ENCODE results near the gene IDH3G. TPM values are rescaled to one million over a fixed set of nuclear protein-coding genes. Genes with fewer than 3 reads are reported as not detected.

IDH3G gene
- total RNA-seq, 1 experiment from 2014 or later: 46.5 TPM

DNA sequence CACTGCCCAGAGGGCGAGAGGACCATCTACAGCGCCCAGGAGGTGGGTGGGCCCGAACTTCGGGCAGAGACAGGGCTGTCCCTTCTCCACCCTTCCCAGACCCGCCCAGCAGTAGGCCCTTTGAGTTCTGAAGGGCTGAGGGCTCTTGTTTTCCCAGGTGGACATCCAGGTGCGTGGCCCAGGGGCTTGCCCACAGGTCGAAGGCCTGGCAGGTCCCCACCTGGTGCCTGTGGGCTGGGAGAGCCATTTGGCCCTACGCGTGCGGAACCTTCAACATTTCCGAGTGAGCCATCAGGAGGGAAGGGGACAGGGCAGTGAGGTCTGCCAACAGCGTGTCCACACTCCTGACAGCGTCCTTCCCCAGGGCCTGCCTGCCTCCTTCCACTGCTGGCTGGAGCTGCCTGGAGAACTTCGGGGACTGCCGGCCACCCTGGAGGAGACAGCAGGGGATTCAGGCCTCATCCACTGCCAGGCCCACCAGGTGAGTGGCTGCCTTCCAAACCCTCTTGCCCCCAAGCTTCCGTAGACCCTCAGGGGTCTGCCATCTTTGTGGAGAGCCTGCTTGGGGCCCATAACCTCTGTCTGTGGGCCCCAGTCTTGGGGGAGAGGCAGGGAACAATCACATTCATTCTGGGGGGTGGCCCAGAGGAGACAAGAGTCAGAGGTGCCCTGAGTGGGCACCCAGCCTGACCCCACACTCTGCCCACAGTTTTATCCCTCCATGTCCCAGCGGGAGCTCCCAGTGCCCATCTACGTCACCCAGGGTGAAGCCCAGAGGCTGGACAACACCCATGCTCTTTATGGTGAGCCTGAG is 23.4 kb downstream of the IDH3G start:
- Histone ChIP-seq H4K20me1 (ENCODE audit: insufficient read depth, low read depth, low read length) (0 out of 2 replicates have a peak, but pooled peaks cover 4% of the 10 kb centered on the region), H3K4me1 (ENCODE audit: low read length) (no peaks in the 10 kb centered on the region), H3K9me3 (ENCODE audit: low read length) (no peaks in the 10 kb centered on the region), H3K27ac (ENCODE audit: low read length) (no peak overlapping the region), H3K9ac (ENCODE audit: low read length) (no peak overlapping the region), H3K27me3 (ENCODE audit: low read length) (no peaks in the 10 kb centered on the region), H3K79me2 (ENCODE audit: low read length) (no peaks in the 10 kb centered on the region), H3K36me3 (ENCODE audit: insufficient read depth, low read length) (no peaks in the 10 kb centered on the region), H2AFZ (ENCODE audit: low read length) (no peak overlapping the region), H3K4me2 (ENCODE audit: low read depth, low read length, poor library complexity, severe bottlenecking) (no peak overlapping the region), H3K9me2 (replicated peaks; ENCODE audit: insufficient read depth, low read length) (no peaks in the 10 kb centered on the region), H3K4me3 (ENCODE audit: low read length) (no peak overlapping the region)
- DNase-seq: no peak

DNA sequence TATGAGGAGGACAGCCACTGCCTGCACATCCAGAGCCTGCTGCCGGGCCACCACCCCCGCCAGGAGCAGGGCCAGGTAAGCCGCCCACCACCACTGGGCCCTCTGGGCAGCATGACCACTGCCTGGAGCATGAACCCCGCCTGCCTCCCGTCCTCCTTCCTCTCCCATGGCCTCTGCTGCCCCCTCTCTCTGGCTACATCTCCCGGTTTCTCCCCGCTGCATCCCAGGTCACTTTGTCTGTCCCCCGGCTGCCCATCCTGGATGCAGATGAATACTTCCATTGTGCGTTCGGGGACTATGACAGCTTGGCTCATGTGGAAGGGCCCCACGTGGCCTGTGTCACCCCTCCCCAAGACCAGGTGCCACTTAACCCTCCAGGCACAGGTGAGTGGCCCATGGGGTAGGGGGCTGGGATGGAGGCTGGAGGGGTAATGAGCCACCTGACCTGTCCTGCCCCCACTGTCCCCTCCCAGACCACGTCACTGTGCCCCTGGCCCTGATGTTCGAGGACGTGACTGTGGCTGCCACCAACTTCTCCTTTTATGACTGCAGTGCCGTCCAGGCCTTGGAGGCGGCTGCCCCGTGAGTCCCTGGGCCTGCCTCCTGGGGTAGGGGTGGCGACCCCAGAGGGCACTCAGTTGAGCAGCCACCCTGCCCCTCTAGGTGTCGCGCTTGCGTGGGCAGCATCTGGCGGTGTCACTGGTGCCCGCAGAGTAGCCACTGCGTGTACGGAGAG is 24.1 kb downstream of the IDH3G start:
- no peak overlapping the region for H3K4me2 ChIP-seq (ENCODE audit: low read depth, low read length, poor library complexity, severe bottlenecking)
- DNase-seq: no peak

DNA sequence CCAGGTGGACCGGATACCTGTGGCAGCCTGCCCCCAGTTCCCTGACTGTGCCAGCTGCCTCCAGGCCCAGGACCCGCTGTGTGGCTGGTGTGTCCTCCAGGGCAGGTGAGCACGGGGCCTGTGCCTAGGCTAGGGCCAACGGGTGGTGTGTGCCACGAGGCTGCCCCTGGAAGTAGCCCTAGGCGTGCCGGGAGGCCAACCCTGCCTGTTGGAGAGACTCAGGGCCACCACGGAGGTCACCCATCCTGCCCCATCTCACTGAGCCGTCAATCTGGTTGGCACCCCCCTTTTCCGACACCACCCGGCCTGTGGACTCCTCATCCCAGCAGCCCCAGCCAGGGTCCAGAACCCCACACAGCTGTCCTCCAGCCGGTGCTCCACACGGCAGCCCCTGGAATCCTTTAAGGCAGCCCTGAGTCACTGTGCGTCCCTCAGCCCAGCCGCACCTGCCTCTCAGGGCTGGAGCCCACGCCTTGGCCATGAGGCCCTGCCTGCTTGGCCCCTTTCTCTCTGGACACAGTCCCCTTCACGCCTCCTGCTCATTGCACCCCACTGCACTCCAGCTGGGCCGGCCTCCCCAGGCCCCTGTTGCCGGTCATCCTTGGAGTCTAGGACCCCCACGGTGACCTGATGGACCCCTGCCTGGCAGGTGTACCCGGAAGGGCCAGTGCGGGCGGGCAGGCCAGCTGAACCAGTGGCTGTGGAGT is 24.9 kb downstream of the IDH3G start:
- Histone ChIP-seq H3K79me2 (ENCODE audit: low read length) (no peaks in the 10 kb centered on the region), H3K27ac (ENCODE audit: low read length) (no peak overlapping the region), H3K9me3 (ENCODE audit: low read length) (no peaks in the 10 kb centered on the region), H3K9me2 (replicated peaks; ENCODE audit: insufficient read depth, low read length) (no peaks in the 10 kb centered on the region), H3K9ac (ENCODE audit: low read length) (no peak overlapping the region), H3K4me1 (ENCODE audit: low read length) (no peaks in the 10 kb centered on the region), H3K36me3 (ENCODE audit: insufficient read depth, low read length) (no peaks in the 10 kb centered on the region), H4K20me1 (ENCODE audit: insufficient read depth, low read depth, low read length) (0 out of 2 replicates have a peak, but pooled peaks cover 4% of the 10 kb centered on the region), H3K27me3 (ENCODE audit: low read length) (no peaks in the 10 kb centered on the region), H2AFZ (ENCODE audit: low read length) (no peak overlapping the region), H3K4me3 (ENCODE audit: low read length) (no peak overlapping the region), H3K4me2 (ENCODE audit: low read depth, low read length, poor library complexity, severe bottlenecking) (no peak overlapping the region)
- DNase-seq: no peak

More for the DNA sequence above, 24.1 kb downstream of the IDH3G start:
- H2AFZ ChIP-seq (ENCODE audit: low read length): no peak overlapping the region
- H3K36me3 ChIP-seq (ENCODE audit: insufficient read depth, low read length): no peaks in the 10 kb centered on the region
- H3K4me3 ChIP-seq (ENCODE audit: low read length): no peak overlapping the region
- H3K27me3 ChIP-seq (ENCODE audit: low read length): no peaks in the 10 kb centered on the region
- H3K9me2 ChIP-seq (replicated peaks; ENCODE audit: insufficient read depth, low read length): no peaks in the 10 kb centered on the region
- no peaks in the 10 kb centered on the region for H3K4me1 ChIP-seq (ENCODE audit: low read length)
- no peaks in the 10 kb centered on the region for H3K9me3 ChIP-seq (ENCODE audit: low read length)
- 0 out of 2 replicates have a peak, but pooled peaks cover 4% of the 10 kb centered on the region for H4K20me1 ChIP-seq (ENCODE audit: insufficient read depth, low read depth, low read length)
- H3K79me2 ChIP-seq (ENCODE audit: low read length): no peaks in the 10 kb centered on the region
- H3K9ac ChIP-seq (ENCODE audit: low read length): no peak overlapping the region
- H3K27ac ChIP-seq (ENCODE audit: low read length): no peak overlapping the region

DNA sequence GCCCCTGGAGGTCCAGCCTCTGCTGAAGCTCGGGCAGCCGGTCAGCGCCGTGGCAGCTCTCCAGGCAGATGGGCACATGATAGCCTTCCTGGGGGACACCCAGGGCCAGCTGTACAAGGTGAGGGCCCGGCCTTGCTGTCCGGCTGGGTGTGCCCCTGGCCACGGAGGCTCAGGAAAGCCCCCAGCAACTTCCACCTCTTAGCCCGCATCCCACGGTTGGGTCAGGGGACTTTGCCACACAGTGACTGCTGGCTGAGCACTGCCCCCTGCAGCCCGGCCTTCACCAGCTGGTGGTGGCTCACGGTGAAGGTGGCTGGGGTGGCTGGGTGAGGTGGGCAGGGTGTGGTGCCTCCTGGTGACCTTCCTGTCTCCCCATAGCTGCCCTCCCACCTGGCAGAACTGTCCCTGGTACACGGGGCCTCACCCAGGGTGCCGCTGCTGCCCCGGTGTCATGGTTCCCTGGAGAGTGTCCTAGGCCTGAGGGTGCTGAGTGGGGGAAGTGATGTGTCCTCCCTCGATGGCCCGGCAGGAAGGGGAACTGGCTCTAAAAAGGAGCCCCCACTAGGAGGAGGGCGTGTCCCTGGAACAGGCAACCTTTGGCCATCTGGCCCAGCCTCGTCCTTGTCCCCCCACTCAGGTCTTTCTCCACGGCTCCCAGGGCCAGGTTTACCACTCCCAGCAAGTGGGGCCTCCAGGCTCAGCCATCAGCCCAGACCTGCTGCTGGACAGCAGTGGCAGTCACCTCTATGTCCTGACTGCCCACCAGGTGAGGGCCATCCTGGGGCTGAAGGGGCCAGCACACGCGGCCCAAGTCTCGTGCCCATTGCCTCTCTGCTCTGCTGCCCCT is 25.6 kb downstream of the IDH3G start:
- H3K27ac ChIP-seq (ENCODE audit: low read length): no peak overlapping the region
- H3K4me2 ChIP-seq (ENCODE audit: low read depth, low read length, poor library complexity, severe bottlenecking): no peak overlapping the region
- H3K4me3 ChIP-seq (ENCODE audit: low read length): no peak overlapping the region
- no peak overlapping the region for H2AFZ ChIP-seq (ENCODE audit: low read length)
- H4K20me1 ChIP-seq (ENCODE audit: insufficient read depth, low read depth, low read length): 0 out of 2 replicates have a peak, but pooled peaks cover 4% of the 10 kb centered on the region
- H3K79me2 ChIP-seq (ENCODE audit: low read length): no peaks in the 10 kb centered on the region
- no peak for DNase-seq
- H3K9me2 ChIP-seq (replicated peaks; ENCODE audit: insufficient read depth, low read length): no peaks in the 10 kb centered on the region
- H3K27me3 ChIP-seq (ENCODE audit: low read length): no peaks in the 10 kb centered on the region
- H3K9me3 ChIP-seq (ENCODE audit: low read length): no peaks in the 10 kb centered on the region
- H3K4me1 ChIP-seq (ENCODE audit: low read length): no peaks in the 10 kb centered on the region
- H3K9ac ChIP-seq (ENCODE audit: low read length): no peak overlapping the region
- H3K36me3 ChIP-seq (ENCODE audit: insufficient read depth, low read length): no peaks in the 10 kb centered on the region

DNA sequence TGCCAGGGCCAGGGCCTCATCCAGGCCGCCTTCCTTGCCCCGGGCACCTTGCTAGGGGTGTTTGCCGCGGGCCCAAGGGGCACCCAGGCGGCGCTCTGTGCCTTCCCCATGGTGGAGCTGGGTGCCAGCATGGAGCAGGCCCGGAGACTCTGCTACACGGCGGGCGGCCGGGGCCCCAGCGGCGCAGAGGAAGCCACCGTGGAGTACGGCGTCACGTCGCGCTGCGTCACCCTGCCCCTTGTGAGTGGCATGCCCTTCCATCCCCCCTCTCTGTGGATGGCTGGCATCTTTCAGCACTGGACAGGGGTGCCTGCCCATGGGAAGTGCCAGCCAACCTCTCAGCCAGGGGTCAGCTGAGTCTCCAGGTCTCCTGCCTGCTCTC is 26.5 kb downstream of the IDH3G start:
- Histone ChIP-seq H3K36me3 (ENCODE audit: insufficient read depth, low read length) (no peaks in the 10 kb centered on the region), H3K9me3 (ENCODE audit: low read length) (no peaks in the 10 kb centered on the region), H2AFZ (ENCODE audit: low read length) (no peak overlapping the region), H3K4me2 (ENCODE audit: low read depth, low read length, poor library complexity, severe bottlenecking) (no peak overlapping the region), H4K20me1 (ENCODE audit: insufficient read depth, low read depth, low read length) (0 out of 2 replicates have a peak, but pooled peaks cover 4% of the 10 kb centered on the region), H3K79me2 (ENCODE audit: low read length) (no peaks in the 10 kb centered on the region), H3K4me1 (ENCODE audit: low read length) (no peaks in the 10 kb centered on the region), H3K4me3 (ENCODE audit: low read length) (no peak overlapping the region), H3K9me2 (replicated peaks; ENCODE audit: insufficient read depth, low read length) (no peaks in the 10 kb centered on the region), H3K27ac (ENCODE audit: low read length) (no peak overlapping the region), H3K9ac (ENCODE audit: low read length) (no peak overlapping the region), H3K27me3 (ENCODE audit: low read length) (no peaks in the 10 kb centered on the region)
- no peak for DNase-seq

DNA sequence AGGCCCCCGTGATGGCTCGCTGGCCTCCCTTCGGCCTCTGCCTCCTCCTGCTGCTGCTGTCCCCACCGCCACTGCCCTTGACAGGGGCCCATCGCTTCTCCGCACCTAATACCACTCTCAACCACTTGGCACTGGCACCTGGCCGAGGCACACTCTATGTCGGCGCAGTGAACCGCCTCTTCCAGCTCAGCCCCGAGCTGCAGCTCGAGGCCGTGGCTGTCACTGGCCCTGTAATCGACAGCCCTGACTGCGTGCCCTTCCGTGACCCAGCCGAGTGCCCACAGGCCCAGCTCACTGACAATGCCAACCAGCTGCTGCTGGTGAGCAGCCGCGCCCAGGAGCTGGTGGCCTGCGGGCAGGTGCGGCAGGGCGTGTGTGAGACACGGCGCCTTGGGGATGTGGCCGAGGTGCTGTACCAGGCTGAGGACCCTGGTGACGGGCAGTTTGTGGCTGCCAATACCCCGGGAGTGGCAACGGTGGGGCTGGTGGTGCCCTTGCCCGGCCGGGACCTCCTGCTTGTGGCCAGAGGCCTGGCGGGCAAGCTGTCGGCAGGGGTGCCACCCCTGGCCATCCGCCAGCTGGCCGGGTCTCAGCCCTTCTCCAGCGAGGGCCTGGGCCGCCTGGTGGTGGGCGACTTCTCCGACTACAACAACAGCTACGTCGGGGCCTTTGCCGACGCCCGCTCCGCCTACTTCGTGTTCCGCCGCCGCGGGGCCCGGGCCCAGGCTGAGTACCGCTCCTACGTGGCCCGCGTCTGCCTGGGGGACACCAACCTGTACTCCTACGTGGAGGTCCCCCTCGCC is 27.1 kb downstream of the IDH3G start:
- Histone ChIP-seq H3K79me2 (ENCODE audit: low read length) (no peaks in the 10 kb centered on the region), H3K9ac (ENCODE audit: low read length) (no peak overlapping the region), H3K27ac (ENCODE audit: low read length) (no peak overlapping the region), H3K4me1 (ENCODE audit: low read length) (no peaks in the 10 kb centered on the region), H3K27me3 (ENCODE audit: low read length) (no peaks in the 10 kb centered on the region), H3K36me3 (ENCODE audit: insufficient read depth, low read length) (no peaks in the 10 kb centered on the region), H2AFZ (ENCODE audit: low read length) (no peak overlapping the region), H3K4me3 (ENCODE audit: low read length) (no peak overlapping the region), H4K20me1 (ENCODE audit: insufficient read depth, low read depth, low read length) (0 out of 2 replicates have a peak, but pooled peaks cover 4% of the 10 kb centered on the region), H3K4me2 (ENCODE audit: low read depth, low read length, poor library complexity, severe bottlenecking) (no peak overlapping the region), H3K9me2 (replicated peaks; ENCODE audit: insufficient read depth, low read length) (no peaks in the 10 kb centered on the region), H3K9me3 (ENCODE audit: low read length) (no peaks in the 10 kb centered on the region)
- no peak for DNase-seq

DNA sequence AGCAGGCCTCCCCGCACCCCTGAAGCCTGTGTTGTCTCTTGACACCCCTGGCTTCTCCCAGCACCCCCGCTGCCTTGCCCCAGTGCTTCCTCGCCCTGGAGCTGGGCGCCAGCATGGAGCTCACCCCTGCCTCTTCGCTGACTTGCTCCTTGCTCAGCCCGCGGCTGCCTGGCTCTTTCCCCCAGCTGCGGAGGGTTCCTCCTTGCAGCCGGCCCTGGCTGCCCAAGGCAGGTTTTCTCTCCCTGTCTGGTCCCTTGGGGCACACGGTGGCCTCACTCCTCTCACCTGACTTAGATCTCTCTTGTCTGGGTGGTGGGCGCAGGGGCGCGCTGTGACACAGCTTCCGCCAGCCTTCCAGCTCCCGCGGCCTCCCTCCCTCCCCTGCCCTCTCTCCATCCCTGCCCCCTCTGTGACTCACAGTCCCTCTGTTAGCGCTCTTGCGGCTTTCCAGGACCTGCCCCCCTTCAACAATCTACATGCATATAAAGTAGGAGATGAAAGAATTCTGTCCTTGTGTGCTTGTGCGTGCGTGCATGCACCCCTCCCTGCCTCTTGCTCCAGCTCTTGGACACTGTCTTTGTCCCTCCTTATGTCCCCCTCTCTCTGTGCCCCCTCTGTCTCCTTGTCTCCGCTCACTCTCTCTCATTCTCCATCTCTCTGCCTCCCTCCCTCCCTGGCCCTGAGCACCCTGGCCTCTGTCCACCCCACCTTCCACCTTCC is 27.9 kb downstream of the IDH3G start:
- 0 out of 2 replicates have a peak, but pooled peaks cover 4% of the 10 kb centered on the region for H4K20me1 ChIP-seq (ENCODE audit: insufficient read depth, low read depth, low read length)
- DNase-seq: no peak
- H3K4me2 ChIP-seq (ENCODE audit: low read depth, low read length, poor library complexity, severe bottlenecking): no peak overlapping the region
- H3K9ac ChIP-seq (ENCODE audit: low read length): no peak overlapping the region
- H3K4me3 ChIP-seq (ENCODE audit: low read length): no peak overlapping the region
- H3K27ac ChIP-seq (ENCODE audit: low read length): no peak overlapping the region
- no peaks in the 10 kb centered on the region for H3K9me3 ChIP-seq (ENCODE audit: low read length)
- H3K27me3 ChIP-seq (ENCODE audit: low read length): no peaks in the 10 kb centered on the region
- no peak overlapping the region for H2AFZ ChIP-seq (ENCODE audit: low read length)
- no peaks in the 10 kb centered on the region for H3K9me2 ChIP-seq (replicated peaks; ENCODE audit: insufficient read depth, low read length)
- no peaks in the 10 kb centered on the region for H3K4me1 ChIP-seq (ENCODE audit: low read length)
- no peaks in the 10 kb centered on the region for H3K79me2 ChIP-seq (ENCODE audit: low read length)
- H3K36me3 ChIP-seq (ENCODE audit: insufficient read depth, low read length): no peaks in the 10 kb centered on the region

All from Karpas-422 (cell line).